ENCODE data around the gene GEMIN7.

The GEMIN7 gene

DNA sequence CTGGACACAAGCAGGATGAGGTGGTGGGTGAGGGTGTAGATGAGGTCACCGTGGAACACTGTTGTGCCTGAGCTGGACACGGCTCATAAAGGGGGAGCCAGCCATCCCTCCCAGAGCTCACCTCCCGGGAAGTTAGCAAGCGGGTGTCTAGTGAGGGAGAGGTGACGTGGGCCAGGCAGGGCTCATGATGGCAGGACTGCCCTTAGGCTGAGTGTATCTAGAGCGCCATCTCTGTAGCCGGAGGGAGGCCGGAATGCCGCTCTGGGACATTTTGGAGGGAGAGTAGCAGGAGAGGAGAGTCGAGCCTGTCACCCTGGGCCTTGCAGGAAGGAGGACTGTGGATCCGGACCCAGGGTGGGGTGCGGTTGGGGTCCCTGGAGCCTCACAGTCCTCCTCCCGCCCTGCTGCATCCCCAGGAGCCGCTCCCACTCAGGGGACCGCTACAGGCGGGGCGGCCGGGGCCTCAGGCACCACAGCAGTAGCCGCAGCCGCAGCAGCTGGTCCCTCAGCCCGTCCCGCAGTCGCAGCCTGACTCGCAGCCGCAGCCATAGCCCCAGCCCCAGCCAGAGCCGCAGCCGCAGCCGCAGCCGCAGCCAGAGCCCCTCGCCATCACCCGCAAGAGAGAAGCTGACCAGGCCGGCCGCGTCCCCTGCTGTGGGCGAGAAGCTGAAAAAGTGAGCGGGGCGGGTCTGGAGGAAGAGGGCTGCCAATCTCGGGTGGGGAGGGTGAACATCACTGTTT lies 12.0 kb upstream of the GEMIN7 start:
- Histone ChIP-seq H3K36me3 (peaks cover 59% of the 10 kb centered on the region), H3K27ac (no peak overlapping the region), H3K9me3 (ENCODE audit: severe bottlenecking) (no peaks in the 10 kb centered on the region), H3K27me3 (ENCODE audit: insufficient read depth, low read depth, severe bottlenecking) (no peaks in the 10 kb centered on the region), H3K4me3 (ENCODE audit: low read depth, low read length) (no peak overlapping the region)
- TF ChIP-seq, protein P1, sequence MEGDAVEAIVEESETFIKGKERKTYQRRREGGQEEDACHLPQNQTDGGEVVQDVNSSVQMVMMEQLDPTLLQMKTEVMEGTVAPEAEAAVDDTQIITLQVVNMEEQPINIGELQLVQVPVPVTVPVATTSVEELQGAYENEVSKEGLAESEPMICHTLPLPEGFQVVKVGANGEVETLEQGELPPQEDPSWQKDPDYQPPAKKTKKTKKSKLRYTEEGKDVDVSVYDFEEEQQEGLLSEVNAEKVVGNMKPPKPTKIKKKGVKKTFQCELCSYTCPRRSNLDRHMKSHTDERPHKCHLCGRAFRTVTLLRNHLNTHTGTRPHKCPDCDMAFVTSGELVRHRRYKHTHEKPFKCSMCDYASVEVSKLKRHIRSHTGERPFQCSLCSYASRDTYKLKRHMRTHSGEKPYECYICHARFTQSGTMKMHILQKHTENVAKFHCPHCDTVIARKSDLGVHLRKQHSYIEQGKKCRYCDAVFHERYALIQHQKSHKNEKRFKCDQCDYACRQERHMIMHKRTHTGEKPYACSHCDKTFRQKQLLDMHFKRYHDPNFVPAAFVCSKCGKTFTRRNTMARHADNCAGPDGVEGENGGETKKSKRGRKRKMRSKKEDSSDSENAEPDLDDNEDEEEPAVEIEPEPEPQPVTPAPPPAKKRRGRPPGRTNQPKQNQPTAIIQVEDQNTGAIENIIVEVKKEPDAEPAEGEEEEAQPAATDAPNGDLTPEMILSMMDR (IDR thresholded peaks at IDR 0.05; ENCODE audit: low read depth, low read length) = no peak
- DNase-seq = no peak

DNA sequence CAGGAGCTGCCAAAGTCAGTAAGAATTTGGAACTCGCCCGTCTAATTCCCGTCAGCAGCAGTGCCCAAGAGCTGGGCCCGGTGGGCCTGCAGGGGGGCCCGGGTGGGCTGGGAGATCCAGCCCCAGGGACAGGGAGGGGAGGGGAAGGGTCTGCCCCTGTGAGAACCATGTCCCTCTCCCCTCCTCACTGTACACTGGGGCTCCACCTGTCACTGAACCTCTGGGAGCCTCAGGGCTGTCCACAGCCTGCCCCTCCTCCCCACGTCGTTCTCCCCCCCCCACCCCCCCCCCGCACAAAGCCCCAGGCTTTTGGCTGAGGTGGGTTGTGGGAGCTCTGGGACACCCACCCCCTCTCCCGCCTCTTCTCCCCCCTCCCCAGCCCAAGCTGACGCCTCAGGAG lies 11.0 kb upstream of the GEMIN7 start:
- DNase-seq = no peak
- no peaks in the 10 kb centered on the region for H3K9me3 ChIP-seq (ENCODE audit: severe bottlenecking)
- H3K27ac ChIP-seq = no peak overlapping the region
- no peaks in the 10 kb centered on the region for H3K27me3 ChIP-seq (ENCODE audit: insufficient read depth, low read depth, severe bottlenecking)
- H3K36me3 ChIP-seq = peaks cover 58% of the 10 kb centered on the region
- H3K4me3 ChIP-seq (ENCODE audit: low read depth, low read length) = no peak overlapping the region
- TF ChIP-seq, protein P1 (IDR thresholded peaks at IDR 0.05; ENCODE audit: low read depth, low read length) = no peak

DNA sequence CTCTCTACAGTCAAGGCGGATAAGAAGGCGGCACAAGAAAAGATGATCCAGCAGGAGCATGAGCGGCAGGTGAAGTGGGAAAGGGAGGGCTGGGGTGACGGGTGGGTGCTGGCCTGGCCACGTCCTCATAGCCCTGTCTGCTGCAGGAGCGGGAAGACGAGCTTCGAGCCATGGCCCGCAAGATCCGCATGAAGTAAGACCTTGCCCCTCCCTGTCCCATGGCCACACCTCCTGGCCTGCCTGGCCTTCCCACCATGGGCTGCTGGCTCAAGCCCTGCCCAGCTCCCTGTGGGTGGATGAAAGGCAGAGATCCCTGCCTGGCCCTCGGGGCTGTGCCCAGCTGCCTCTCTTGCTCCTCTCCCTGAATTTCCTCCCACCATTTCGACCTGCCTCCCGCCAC lies 10.0 kb upstream of the GEMIN7 start:
- TF ChIP-seq, protein P1 (IDR thresholded peaks at IDR 0.05; ENCODE audit: low read depth, low read length) = no peak
- Histone ChIP-seq H3K4me3 (ENCODE audit: low read depth, low read length) (no peak overlapping the region), H3K9me3 (ENCODE audit: severe bottlenecking) (no peaks in the 10 kb centered on the region), H3K27me3 (ENCODE audit: insufficient read depth, low read depth, severe bottlenecking) (no peaks in the 10 kb centered on the region), H3K36me3 (peaks cover 51% of the 10 kb centered on the region), H3K27ac (no peak overlapping the region)
- peak; percentile 35 for DNase-seq

DNA sequence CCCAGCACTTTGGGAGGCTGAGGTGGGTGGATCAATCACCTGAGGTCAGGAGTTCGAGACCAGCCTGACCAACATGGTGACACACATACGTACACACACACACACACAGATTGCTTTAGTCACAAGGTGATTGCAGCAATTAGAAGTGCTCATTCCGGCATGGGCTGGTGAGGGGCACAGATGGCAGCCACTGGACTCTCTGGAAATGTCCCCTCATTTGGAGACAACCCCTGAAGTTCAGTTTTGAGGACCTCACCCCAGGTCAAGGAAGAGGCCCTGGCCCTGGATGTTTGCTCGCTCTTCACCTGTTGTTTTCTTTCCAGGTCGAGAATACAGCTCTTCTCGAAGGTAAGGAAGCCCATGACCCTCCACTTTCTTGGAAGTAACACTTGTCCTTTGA lies 8.8 kb upstream of the GEMIN7 start:
- no peak overlapping the region for H3K27ac ChIP-seq
- no peak overlapping the region for H3K4me3 ChIP-seq (ENCODE audit: low read depth, low read length)

DNA sequence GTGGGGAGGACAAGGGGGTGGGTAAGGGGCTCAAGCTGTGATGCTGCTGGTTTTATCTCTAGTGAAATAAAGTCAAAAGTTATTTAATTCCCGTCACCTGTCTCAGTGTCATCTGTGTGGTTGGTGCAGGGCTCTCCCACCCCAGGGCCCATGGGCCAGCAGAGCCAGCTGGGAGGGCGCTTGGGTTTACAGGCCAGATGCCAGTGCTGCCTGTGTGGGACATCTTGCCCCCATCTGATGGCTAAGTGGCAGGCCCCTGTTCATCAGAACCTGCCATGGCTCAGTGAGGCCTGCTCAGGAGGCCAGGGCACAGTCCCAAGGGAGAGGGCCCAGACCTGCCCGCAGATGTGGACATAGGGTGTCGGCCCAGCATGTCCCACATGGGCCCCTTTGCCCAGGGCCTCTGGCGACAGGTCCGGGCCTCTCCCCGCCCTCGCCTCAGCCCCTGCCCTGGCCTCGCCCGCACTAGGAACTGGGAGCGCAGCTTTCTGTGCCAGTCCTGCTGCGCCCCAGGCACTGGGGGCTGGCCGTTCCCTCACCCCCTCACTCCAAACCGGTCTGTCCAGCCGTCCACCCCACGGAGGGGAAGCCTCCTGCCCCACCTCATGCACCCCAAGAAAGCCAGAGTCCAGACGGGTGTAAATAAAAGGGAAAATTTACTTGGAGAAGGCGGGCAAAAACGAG lies 8.1 kb upstream of the GEMIN7 start:
- Histone ChIP-seq H3K9me3 (ENCODE audit: severe bottlenecking) (no peaks in the 10 kb centered on the region), H3K27ac (no peak overlapping the region), H3K27me3 (ENCODE audit: insufficient read depth, low read depth, severe bottlenecking) (no peaks in the 10 kb centered on the region), H3K4me3 (ENCODE audit: low read depth, low read length) (no peak overlapping the region), H3K36me3 (peaks cover 42% of the 10 kb centered on the region)
- TF ChIP-seq, protein P1 (IDR thresholded peaks at IDR 0.05; ENCODE audit: low read depth, low read length) = no peak
- no peak for DNase-seq

More for the DNA sequence above, 8.8 kb upstream of the GEMIN7 start:
- Histone ChIP-seq H3K27me3 (ENCODE audit: insufficient read depth, low read depth, severe bottlenecking) (no peaks in the 10 kb centered on the region), H3K9me3 (ENCODE audit: severe bottlenecking) (no peaks in the 10 kb centered on the region), H3K36me3 (peaks cover 42% of the 10 kb centered on the region)
- DNase-seq = no peak
- TF ChIP-seq, protein P1 (IDR thresholded peaks at IDR 0.05; ENCODE audit: low read depth, low read length) = no peak
